ENCODE data around the gene ZBTB7B. TPM values are rescaled to one million over a fixed set of nuclear protein-coding genes. Genes with fewer than 3 reads are reported as not detected.
A peak's percentile ranks its signal among the peaks of the same experiment; 100 is the strongest.

Gene ZBTB7B
- total and polyA plus RNA-seq, 9 of the 15 experiments (the other 6 are each of a cell fraction or from before 2014, with no cell fraction given): 0.04 to 46.5 (median 15.2) TPM

GRCh38 chr1:154982897-154983648 is 19.5 kb upstream of the ZBTB7B start, which contains the start of gene FLAD1 (continued):
- TF ChIP-seq ARID4B (CRISPR knock-in tag; IDR thresholded peaks at IDR 0.05) (peak; percentile 64), ZNF668 (CRISPR knock-in tag; IDR thresholded peaks at IDR 0.05) (no peak), BHLHE40 (IDR thresholded peaks at IDR 0.05; ENCODE audit: low read length) (no peak), THRA (IDR thresholded peaks at IDR 0.05) (no peak), GTF2B (IDR thresholded peaks at IDR 0.05; ENCODE audit: extremely low read depth, insufficient read length) (no peak), MNT (conservative IDR thresholded peaks at IDR 0.05) (peak; percentile 100), SPI1 (IDR thresholded peaks at IDR 0.05; ENCODE audit: borderline replicate concordance, low read depth, low read length) (0 out of 2 replicates have a peak, but pooled peaks have one; percentile 48), HSF4 (CRISPR knock-in tag; IDR thresholded peaks at IDR 0.05; ENCODE audit: borderline replicate concordance) (no peak), MYBL2 (IDR thresholded peaks at IDR 0.05; ENCODE audit: low read depth) (peak; percentile 84), MYBL2 (CRISPR knock-in tag; IDR thresholded peaks at IDR 0.05; ENCODE audit: borderline replicate concordance) (no peak), SFPQ (IDR thresholded peaks at IDR 0.05; ENCODE audit: low read depth, low read length) (no peak), BRD9 (IDR thresholded peaks at IDR 0.05; ENCODE audit: low read depth, partially characterized antibody) (peak; percentile 38), SAFB (IDR thresholded peaks at IDR 0.05; ENCODE audit: borderline replicate concordance, low read depth, low read length) (no peak), SMARCA4 (IDR thresholded peaks at IDR 0.05) (no peak; the same call in 1 of the 2 replicates), ARID1B (IDR thresholded peaks at IDR 0.05) (no peak), FOXM1 (IDR thresholded peaks at IDR 0.05; ENCODE audit: low read depth) (peak; percentile 76), FOXM1 (CRISPR knock-in tag; IDR thresholded peaks at IDR 0.05; ENCODE audit: low read depth) (no peak)

Measured in K562 (cell line).